Right renal cortex interstitium (tissue), 3 donors: ENCODE data around the gene MTCH1. TPM values are rescaled to one million over a fixed set of nuclear protein-coding genes. Genes with fewer than 3 reads are reported as not detected.
"Not testable (repeated sequence)": the region's sequence is repeated elsewhere in the genome, so short reads cannot be mapped to it uniquely, and the experiment has no call there.

ENCODE experiments used
- DNase-seq, 3 donors: peaks; one replicate each; pipeline ENCODE4 v3.0.0-alpha.2; 2013; ENCODE audit warnings: low read depth in 3 of 3, low spot score in 2 of 3
- polyA plus RNA-seq, 3 donors: library from polyadenylated mRNA; unstranded; fragments of 120-200 nt; gene quantifications; one replicate each; pipeline ENCODE4 v1.2.1, GENCODE V29; 2013; ENCODE audit not compliant: insufficient read length in 3 of 3

Gene MTCH1
- polyA plus RNA-seq, 3 donors: 155 to 178 (median 165) TPM

DNA sequence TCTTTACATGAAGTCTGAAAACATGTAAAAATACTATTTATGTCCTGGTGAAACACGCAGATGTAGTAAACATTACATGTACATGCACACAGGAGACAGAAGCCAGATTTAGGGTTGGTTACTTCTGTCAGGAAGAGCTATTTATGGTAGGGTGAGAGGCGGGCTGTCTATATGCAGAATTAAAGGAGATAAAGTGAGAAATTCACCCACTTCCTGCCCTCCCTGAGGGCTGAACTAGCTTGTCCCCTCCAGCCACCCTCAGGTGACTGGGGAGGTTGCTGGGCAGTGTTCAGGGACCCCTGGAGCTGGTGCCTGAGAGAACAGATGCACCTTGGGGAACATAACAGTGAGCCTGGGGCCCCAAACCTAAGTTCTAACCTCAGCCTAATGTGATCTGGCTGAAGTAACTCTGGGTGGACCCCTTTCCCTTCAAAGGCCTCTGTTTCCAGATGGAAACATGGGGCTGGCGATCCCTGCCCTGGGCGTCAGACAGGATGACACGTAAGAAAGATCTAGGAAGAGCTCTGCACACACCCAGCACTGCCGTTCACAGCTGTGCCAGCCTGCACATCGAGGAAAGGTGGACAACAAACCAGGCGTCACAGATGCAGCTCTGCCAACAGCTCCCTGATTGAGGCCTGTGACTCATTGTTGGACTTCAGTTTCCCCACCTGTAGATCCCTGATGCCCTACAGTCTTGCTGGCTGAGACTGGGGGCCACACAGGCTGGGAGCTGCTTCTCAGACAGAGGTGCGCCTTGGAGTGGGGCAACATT, 30.1 kb downstream of the MTCH1 start:
- DNase-seq: no peak

DNA sequence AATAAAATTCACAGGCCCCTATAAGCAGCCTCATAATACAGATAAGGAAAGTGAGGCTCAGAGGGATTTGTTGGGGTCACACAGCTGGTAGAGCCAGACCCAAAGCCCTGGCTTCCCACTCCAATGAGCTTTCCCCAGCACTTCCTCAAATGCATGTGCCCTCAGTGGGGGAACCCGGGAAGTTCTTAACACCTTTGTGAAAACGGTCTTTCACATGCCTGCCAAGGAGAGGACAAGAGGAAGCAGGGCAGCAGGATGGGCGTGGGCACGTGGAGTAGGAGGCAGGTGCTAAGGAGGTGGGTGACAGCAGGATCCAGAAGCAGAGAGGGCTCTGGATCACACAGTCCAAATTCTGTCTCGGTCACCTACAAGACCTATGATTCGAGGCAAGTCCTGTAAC, 30.9 kb downstream of the MTCH1 start:
- DNase-seq: no peak

DNA sequence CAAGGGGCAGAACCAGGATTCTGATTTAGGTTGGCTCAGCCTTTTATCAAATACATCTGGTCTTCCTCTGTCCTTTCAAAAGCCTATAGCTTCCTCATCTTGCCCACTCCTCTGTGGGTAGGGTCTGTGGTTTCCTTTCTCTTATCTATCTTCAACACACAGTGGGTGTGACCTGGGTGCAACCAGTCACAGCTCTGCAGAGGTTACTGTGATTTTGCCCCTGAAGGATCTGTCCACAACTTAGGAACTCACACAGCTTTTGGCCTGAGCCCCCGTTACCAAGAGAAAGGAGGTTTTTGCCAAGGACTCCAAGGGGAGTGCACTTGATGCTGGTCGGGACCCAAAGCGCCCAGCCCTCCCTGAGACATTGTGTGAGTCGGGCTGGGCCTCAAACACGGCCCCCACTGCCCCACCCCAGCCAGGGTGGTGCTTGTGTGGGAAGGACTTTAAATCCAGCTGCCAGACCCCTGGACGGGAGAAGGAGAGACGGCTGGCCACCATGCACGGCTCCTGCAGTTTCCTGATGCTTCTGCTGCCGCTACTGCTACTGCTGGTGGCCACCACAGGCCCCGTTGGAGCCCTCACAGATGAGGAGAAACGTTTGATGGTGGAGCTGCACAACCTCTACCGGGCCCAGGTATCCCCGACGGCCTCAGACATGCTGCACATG, 31.6 kb downstream of the MTCH1 start, which contains the start of gene PI16:
Gene PI16 (plus strand): TSS at position 477 of the 670 bp plus-strand sequence. CDS start 23 bp downstream, at position 500.
- DNase-seq: no peak

DNA sequence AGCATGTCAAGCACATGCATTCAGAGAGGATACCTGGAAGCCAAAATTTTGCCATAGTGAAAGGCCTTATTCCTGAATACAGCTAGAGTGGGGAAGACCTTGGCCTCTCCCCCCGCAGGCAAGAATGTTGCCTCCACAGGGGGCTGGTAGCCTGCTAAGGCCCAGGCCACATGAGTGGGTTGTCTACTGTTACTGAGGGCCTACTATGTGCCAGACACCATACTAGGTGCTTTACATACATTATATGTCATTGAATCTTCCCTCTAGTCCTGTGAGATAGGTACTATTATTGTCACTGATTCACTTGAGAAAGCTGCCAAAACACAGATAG, 32.1 kb downstream of the MTCH1 start:
- DNase-seq: no peak

DNA sequence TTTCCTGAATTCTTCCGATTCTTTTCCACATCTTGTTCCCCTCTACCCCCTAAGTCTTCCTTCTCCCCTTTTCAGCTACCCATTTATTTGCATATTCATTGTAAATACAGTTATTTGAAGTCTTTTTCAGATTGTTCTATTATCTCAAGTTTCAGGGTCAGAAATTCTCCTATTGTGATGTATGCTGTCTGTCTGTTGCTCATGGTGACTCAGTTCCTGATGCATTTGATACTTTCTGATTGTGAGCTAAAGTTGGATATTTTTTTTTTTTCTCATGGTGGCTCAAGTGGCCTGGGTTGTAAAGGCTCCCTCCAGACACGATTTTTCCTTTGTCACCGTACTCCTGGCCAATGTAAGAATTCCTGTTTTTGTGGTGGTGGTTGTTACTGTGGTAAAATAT, 36.4 kb downstream of the MTCH1 start:
- DNase-seq: no peak

GRCh38 chr6:36949076-36949475, 36.9 kb downstream of the MTCH1 start:
- not testable (repeated sequence) for DNase-seq

DNA sequence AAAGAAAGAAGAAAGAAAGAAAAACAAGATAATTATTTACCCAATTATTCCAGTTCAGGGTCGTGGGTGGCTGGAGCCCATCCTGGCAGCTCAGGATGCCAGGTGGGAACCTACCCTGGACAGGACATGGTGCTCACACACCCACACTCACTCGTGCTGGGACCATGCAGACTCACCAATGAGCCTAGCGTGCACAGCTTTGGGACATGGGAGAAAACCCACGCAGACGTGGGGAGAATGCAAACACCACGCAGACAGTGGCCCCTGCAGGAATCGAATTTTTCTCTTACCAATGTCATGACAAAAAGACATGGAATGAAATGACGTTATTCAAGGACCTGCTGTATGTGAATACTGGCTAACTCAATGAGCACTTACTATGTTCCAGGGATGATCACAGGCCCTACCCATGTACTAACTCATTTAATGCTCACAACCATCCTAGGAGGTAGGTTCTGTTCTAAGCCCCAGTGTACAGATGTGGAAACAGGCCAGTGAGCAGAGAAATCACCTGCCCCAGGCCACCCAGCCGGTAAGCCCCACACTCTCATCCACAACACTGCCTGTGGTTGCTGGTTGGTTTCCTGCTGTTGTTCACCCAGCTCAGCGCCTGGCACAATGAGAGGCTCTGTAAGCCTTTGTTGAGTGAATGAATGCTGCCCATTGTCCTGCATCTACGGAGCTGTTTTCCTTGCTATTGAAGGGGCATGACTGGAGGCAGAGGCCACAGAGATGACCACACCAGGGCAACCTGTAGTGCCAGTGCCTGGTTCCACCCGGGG, 38.2 kb downstream of the MTCH1 start:
- no peak for DNase-seq

DNA sequence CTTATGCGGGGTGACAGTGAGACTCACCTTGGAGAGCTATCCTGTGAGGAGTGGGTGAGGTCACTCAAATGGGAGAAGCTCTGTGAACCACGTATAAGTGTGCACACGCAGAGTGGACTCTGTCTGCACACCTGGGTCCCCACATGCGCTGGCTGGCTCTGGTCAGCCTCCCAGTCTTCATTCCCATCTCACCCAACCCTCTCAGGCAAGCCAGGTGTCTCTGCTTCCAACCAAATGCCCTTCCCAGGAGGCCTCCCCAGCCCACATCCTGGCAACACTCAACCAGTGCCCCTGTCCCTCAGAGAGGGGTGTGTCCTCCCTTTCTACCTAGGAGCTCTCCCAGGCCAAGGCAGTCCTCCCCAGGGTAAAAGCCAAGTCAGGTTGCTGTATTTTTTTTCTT, 39.5 kb downstream of the MTCH1 start:
- no peak for DNase-seq

- no peak for DNase-seq
Measured at GRCh38 chr6:36945301-36945700, 40.7 kb downstream of the MTCH1 start.

DNA sequence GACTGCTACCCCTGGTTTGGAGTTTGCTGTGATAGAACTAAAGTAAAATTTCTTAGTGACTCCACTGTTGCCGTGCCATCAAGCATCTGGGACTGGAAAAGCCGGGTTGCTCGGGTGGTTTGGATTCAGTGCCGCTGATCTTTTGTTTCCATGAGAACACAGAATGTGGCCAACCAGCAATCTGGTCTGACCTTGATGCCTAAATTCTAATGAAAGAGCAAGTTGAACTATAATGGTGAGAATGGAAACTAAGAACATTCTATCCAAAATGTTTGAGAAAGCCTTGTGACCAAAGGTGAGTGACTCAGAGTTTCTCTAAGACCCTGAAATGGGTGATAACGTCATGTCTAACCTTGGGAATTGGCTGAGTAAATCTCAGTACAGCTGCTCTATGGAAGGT, 41.3 kb downstream of the MTCH1 start:
- no peak for DNase-seq

- not testable (repeated sequence) for DNase-seq
Measured at GRCh38 chr6:36942329-36942728, 43.7 kb downstream of the MTCH1 start.

DNA sequence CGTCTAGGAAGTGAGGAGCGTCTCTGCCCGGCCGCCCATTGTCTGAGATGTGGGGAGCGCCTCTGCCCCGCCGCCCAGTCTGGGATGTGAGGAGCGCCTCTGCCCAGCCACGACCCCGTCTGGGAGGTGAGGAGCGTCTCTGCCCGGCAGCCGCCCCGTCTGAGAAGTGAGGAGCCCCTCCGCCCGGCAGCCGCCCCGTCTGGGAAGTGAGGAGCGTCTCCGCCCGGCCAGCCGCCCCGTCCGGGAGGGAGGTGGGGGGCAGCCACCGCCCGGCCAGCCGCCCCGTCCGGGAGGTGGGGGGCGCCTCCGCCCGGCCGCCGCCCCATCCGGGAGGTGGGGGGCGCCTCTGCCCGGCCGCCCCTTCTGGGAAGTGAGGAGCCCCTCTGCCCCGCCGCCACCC, 44.4 kb downstream of the MTCH1 start:
- not testable (repeated sequence) for DNase-seq

DNA sequence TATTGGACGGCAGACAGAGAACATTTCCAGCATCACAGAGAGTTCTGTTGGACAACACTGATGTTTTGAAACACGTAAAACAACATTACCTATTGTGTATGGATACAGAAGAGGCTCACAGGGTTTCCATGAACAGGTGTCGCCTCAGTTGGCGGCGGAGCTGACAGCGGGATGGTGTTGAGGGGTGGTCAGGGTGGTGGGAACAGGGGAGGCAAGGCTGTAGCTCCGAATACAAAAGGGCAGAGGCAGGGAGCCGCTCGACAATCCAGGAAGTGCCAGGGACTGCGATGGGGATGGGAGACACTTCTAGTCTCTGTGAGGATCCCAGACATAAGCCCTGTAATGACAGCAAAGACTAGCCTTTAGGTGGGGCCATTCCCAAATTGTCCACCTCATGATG, 46.0 kb downstream of the MTCH1 start:
- DNase-seq: no peak

- not testable (repeated sequence) for DNase-seq
Measured at GRCh38 chr6:36939005-36939404, 47.0 kb downstream of the MTCH1 start.

DNA sequence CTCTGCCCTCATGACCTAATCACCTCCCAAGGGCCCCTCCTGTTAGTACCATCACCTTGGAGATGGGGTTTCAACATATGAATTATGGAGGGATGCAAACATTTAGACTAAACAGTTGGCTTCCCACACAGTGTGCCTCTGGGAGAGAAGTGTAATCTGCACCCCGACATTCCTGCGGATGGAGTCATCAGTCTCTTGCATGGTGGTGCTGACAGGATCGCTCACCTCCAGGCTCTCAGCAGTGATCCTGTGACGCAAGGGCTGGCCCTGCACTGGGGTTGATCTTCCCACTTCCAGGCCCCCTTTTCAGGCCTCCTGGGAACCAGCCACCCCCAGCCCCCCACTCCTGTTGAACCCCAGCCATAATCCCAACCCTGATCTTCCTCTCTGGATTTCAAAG, 47.5 kb downstream of the MTCH1 start:
- DNase-seq: no peak

DNA sequence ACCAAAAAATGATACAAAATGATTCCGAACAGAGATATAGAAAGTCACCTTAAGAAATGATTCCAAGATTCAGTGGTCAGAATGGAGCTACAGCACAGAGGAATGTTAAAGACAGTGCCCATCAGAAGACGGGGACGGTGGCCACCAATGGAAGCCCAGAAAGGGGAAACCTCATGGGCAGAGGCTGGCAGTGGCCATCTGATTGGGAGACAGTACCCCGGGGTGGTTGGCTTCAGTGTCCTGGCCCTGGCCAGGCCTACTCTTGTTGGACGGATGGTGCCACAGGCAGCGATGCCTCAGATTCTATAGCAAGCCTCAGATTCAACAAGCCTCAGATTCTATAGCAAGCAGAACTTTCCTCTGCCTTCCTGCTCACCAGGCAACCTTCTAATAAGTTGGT, 48.1 kb downstream of the MTCH1 start:
- no peak for DNase-seq

DNA sequence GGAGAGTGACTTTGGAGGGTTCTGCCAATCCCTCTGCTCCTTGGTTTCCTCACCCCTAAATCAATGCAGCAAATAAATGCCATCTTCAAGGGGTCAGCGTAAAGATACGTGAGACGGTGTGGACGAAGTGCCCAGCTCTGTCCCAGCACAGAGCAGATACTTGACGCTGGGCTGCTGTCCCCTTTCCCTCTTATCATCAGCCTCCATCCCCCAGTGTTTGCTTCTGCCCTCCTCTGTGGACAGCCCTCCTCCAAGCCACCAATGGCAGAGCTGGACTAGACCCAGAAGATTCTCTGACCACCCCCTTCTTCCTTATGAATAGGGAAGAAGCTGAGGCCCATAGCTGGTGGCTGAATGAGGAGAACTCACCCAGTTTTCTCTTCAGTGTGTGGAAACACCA, 49.2 kb downstream of the MTCH1 start:
- no peak for DNase-seq

DNA sequence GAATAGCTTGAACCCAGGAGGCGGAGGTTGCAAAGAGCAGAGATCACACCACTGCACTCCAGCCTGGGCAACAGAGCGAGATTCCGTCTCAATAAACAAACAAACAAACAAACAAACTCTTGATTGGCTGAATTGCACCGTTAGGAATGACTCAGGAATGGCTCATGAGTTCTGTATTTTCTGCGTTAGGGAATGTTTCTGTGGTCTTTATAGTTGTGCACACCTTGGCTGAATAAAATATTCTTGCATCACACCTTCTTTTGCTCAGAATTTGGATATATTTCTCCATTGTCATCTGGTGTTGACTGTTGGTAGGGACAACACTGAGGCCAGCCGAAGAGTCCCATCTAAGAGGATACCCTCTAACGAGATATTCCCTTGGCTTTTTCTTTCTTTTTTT, 51.1 kb downstream of the MTCH1 start:
- no peak for DNase-seq

GRCh38 chr6:36933519-36933918, 52.5 kb downstream of the MTCH1 start:
- DNase-seq: no peak

DNA sequence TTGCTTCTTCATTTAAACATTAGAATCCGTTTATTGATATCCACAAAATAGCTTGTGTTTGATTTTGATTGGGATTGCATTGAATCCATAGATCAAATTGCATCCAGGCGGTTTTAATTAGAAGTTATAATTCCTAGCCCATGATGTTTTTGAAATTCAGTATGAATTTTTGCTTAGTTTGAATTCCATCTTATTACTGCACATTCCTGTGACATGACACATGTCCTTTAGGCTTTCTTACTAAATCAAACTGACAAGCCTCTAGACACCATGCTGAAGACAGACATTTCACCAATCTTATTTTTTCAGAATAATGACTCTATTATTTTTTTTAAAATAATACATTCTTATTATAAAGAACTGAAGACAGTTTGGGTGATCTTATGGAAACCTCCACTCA, 52.9 kb downstream of the MTCH1 start:
- no peak for DNase-seq

GRCh38 chr6:36930483-36930882, 55.5 kb downstream of the MTCH1 start:
- DNase-seq: no peak

DNA sequence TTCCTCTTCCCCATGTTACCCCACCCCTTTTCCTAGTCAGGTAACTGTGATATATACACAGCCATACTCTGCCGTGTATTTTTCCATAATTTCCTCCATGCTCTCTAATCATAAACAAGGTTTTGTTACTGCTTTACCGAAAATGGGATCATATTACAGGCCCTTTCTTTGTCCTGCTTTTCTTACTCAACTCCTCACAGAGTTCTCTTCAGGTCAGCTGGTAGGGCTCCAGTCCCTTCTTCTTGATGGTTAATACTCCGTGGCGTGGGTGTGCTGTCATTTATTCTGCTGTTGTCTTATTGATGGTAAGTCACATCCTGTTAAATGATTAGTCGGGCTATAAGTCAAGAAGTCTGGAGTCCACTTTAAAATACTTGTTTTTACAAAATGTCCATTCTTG, 56.4 kb downstream of the MTCH1 start:
- DNase-seq: peak in 1 of 3 donors; percentile 4
